ENCODE measurements around the gene SH3BP5.

- TF ChIP-seq, protein P1, sequence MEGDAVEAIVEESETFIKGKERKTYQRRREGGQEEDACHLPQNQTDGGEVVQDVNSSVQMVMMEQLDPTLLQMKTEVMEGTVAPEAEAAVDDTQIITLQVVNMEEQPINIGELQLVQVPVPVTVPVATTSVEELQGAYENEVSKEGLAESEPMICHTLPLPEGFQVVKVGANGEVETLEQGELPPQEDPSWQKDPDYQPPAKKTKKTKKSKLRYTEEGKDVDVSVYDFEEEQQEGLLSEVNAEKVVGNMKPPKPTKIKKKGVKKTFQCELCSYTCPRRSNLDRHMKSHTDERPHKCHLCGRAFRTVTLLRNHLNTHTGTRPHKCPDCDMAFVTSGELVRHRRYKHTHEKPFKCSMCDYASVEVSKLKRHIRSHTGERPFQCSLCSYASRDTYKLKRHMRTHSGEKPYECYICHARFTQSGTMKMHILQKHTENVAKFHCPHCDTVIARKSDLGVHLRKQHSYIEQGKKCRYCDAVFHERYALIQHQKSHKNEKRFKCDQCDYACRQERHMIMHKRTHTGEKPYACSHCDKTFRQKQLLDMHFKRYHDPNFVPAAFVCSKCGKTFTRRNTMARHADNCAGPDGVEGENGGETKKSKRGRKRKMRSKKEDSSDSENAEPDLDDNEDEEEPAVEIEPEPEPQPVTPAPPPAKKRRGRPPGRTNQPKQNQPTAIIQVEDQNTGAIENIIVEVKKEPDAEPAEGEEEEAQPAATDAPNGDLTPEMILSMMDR (IDR thresholded peaks at IDR 0.05): no peak
- TF ChIP-seq POLR2A (IDR thresholded peaks at IDR 0.05): no peak
These were observed 9.9 kb upstream of the SH3BP5 start for GRCh38 chr3:15342246-15342645.

Data from adrenal gland (tissue), 5 donors.